Measurements from ENCODE around the gene TBC1D5.

Gene TBC1D5

GRCh38 chr3:17194116-17194515 lies 548.3 kb downstream of the TBC1D5 start:
- ATAC-seq = no peak
- TF ChIP-seq TOX (CRISPR knock-in tag; IDR thresholded peaks at IDR 0.05; ENCODE audit: borderline replicate concordance) (no peak), SNAI2 (CRISPR knock-in tag; IDR thresholded peaks at IDR 0.05) (no peak), ISL1 (CRISPR knock-in tag; IDR thresholded peaks at IDR 0.05) (no peak), CSRNP3 (CRISPR knock-in tag; IDR thresholded peaks at IDR 0.05) (no peak), GLIS3 (CRISPR knock-in tag; IDR thresholded peaks at IDR 0.05) (no peak), PPARA (CRISPR knock-in tag; IDR thresholded peaks at IDR 0.05; ENCODE audit: borderline replicate concordance) (no peak), TSHZ2 (CRISPR knock-in tag; IDR thresholded peaks at IDR 0.05) (no peak), TCF4 (CRISPR knock-in tag; IDR thresholded peaks at IDR 0.05; ENCODE audit: borderline replicate concordance) (no peak), POU6F1 (CRISPR knock-in tag; IDR thresholded peaks at IDR 0.05; ENCODE audit: borderline replicate concordance, low read depth) (no peak), ZNF565 (CRISPR knock-in tag; conservative IDR thresholded peaks at IDR 0.05; ENCODE audit: low read depth) (no peak), OSR1 (CRISPR knock-in tag; IDR thresholded peaks at IDR 0.05) (no peak), ARNTL (CRISPR knock-in tag; IDR thresholded peaks at IDR 0.05; ENCODE audit: borderline replicate concordance, low read depth) (no peak), CREB5 (CRISPR knock-in tag; IDR thresholded peaks at IDR 0.05; ENCODE audit: low read depth) (no peak)

- no peak for ATAC-seq
- TF ChIP-seq TOX (CRISPR knock-in tag; IDR thresholded peaks at IDR 0.05; ENCODE audit: borderline replicate concordance) (no peak), RARB (CRISPR knock-in tag; IDR thresholded peaks at IDR 0.05) (no peak), SNAI2 (CRISPR knock-in tag; IDR thresholded peaks at IDR 0.05) (no peak), BACH2 (CRISPR knock-in tag; IDR thresholded peaks at IDR 0.05; ENCODE audit: borderline replicate concordance) (no peak), ZC3H10 (CRISPR knock-in tag; IDR thresholded peaks at IDR 0.05) (no peak), PPARA (CRISPR knock-in tag; IDR thresholded peaks at IDR 0.05; ENCODE audit: borderline replicate concordance) (no peak), ISL1 (CRISPR knock-in tag; IDR thresholded peaks at IDR 0.05) (no peak), TSHZ2 (CRISPR knock-in tag; IDR thresholded peaks at IDR 0.05) (no peak), ZNF8 (CRISPR knock-in tag; IDR thresholded peaks at IDR 0.05) (no peak), OSR1 (CRISPR knock-in tag; IDR thresholded peaks at IDR 0.05) (no peak), ZNF70 (CRISPR knock-in tag; IDR thresholded peaks at IDR 0.05) (no peak), ZFP30 (CRISPR knock-in tag; IDR thresholded peaks at IDR 0.05) (no peak), ZNF565 (CRISPR knock-in tag; conservative IDR thresholded peaks at IDR 0.05; ENCODE audit: low read depth) (no peak), ARNTL (CRISPR knock-in tag; IDR thresholded peaks at IDR 0.05; ENCODE audit: borderline replicate concordance, low read depth) (no peak), CSRNP3 (CRISPR knock-in tag; IDR thresholded peaks at IDR 0.05) (no peak), POU6F1 (CRISPR knock-in tag; IDR thresholded peaks at IDR 0.05; ENCODE audit: borderline replicate concordance, low read depth) (no peak), PATZ1 (CRISPR knock-in tag; IDR thresholded peaks at IDR 0.05; ENCODE audit: borderline replicate concordance) (no peak)
Measured at GRCh38 chr3:17192995-17193394, 549.4 kb downstream of the TBC1D5 start.

Measured in SK-N-SH treated with all-trans-retinoic acid at 6 μM for 48 hours (cell line).